OCI-M2 (cell line): ENCODE measurements around the gene TRERF1.
"Not testable (repeated sequence)": the region's sequence is repeated elsewhere in the genome, so short reads cannot be mapped to it uniquely, and the experiment has no call there.

Experiments used
- DNase-seq: peaks from one replicate; lab custom pipeline; 2025; ENCODE audit not compliant: unreplicated experiment; lab: John Stamatoyannopoulos, UW

Gene TRERF1

DNA sequence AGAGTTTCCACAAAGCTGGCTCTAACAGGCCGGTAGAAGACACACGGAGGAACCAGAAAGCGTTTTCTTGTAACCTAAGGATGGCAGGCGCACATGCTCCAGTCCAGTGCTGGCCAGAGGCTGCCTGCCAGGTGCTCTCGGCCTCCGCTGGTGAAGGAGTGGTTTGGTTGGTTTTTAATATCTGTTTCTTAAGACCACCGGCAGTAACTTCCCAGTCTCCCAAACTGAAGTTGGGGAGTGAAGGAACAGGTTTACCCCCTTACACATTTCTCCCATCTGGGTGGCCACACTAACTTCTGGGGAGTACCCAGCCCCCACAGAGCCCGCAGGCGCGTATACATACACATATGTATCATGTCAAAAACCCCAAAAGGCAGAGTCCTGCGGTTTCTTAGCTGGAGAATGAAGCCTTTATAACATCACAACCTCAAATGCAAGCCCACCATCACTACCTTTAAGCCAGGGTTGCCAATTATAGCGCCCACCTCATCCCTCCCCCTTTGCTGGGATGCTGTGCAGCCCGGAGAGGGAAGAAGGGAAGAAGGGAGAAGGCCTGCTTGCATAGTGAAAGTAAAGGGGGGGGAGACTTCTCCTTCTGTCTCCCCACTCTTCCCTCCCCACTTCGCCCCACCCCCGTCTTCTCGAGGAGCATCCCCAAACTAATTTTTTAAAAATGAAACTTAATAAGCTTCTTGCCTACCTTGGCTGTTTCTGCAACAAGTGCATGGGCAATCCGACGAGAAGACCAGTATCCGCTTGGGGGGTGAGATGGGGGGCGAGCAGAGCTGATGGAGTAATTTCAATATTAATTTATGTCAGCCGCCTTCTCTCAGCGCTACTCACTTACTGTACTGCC is 1.0 kb downstream of the TRERF1 start:
- no peak for DNase-seq

DNA sequence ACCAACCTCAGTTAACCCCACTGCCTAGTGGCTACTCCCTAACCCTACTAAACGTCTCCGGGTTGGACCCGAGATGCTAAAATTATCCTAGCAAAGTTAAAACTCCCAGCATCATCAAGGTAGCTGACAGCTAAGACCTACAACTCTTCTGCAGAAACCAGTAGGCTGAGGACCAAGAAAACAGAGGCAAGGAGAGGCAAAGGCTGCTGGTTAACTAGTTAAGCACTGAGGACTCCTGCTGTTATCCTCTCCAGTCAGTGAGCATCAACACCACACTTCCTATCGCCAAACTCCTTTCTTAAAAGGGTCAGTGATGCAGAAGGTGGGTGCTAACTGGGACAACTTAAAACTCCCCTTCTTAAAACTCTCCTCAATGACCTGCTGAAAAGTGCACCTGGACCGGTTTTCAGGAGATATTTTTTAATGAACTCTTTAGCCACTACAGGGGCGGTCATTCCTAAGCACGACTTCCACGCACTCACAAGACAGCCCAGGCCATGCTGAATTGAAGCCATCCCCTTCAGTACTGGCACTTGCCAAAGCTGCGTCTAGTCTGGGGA is 1.7 kb downstream of the TRERF1 start:
- DNase-seq, result no peak

DNA sequence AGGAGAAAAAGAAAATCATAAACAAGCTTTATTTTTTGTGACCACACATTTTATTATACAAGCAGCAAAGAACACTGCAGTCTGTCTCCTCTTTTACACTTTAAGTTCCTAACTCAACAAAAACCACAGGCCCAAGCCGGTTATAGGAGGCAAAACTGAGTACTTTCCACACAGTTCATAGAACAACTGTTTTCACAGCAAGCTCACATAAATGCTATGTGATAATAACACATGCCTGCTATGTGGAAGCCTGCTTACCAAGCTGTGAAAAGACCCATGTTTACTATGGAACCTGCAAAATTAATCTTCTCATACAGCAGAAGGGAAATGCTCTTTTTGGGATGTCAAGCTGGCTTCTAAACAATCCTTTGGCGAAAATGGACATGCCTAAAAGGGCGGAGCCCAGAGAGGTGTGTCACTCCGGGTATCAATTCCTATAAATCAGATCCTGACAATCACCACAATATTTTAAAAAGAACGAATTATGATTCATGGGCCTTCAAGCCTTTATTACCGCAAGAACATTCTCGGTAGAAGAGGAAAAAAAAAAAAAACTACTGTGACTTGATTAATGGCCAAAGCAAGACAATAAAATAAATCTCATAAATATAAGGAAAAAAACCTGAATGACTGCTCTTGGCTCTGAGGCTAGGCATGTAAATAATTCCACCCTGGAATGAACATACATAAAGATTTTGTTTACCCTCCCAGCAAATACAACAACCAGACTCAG is 2.6 kb downstream of the TRERF1 start:
- DNase-seq, result no peak

DNA sequence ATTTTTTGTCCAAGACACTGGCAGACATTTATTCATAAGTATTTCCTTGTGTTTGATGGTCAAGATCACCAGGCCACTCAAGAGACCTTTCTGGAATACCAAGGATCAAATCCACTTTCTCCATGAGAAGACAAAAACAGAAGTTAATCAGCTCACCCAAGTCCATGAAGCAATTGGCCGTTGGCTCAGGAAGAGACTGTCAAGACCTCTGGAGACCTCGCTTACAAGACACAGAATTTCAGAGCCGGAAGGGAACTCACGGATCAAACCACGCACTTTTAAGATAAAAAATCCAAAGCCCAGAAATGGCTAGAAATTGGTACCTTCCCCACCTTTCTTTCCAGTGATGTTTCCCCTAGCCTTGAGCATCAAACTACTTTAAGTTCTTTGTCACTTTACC is 3.3 kb downstream of the TRERF1 start:
- DNase-seq, result no peak

DNA sequence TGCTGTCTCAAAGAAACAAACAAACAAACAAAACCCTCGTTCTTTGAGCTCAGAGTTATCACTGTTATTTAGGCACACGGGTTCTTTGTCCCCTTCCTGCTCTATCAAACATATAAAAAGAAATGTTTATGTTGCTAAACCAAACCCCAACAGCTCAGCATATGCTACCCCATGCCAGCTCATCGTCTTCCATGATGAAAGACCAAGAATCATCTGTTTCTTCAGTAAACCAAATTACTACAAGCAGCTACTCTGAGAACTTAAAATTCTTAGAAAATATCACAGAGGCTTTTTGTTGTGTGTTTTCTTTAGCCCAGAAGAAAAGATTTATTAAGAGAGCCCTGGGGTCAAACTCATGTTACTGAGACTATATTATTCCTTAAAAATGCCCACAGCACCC is 4.7 kb downstream of the TRERF1 start:
- DNase-seq, result no peak

DNA sequence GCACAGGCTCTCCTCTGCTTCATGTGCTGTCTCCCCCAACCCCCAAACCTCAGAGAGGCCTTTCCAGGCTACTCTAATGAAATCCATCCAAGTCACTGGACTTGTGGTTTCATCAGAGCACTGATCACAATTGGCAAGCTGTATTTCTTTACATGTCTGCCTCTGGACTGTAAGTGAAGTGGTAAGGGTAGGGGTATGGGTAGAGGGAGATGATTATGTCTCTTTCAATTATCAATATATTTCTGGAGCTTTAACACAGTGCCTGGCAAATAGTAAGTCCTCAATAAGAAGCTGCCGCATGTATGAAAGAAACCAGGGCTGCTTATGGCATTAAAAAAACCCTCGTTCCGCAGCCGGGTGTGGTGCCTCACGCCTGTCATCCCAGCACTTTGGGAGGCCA is 5.4 kb downstream of the TRERF1 start:
- no peak for DNase-seq

DNA sequence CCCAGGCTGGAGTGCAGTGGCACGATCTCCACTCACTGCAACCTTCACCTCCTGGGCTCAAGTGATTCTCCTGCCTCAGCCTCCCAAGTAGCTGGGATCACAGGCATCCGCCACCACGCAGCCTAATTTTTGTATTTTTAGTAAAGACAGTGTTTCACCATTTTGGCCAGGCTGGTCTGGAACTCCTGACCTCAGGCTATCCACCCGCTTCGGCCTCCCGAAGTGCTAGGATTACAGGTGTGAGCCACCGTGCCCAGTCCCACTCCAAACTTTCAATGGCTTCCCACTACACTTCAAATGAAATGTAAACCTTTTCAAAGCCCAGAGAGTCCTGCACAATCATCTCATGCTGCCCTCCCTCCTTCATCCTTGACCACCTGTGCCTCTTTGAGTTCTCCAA is 5.8 kb downstream of the TRERF1 start:
- DNase-seq, result not testable (repeated sequence)

DNA sequence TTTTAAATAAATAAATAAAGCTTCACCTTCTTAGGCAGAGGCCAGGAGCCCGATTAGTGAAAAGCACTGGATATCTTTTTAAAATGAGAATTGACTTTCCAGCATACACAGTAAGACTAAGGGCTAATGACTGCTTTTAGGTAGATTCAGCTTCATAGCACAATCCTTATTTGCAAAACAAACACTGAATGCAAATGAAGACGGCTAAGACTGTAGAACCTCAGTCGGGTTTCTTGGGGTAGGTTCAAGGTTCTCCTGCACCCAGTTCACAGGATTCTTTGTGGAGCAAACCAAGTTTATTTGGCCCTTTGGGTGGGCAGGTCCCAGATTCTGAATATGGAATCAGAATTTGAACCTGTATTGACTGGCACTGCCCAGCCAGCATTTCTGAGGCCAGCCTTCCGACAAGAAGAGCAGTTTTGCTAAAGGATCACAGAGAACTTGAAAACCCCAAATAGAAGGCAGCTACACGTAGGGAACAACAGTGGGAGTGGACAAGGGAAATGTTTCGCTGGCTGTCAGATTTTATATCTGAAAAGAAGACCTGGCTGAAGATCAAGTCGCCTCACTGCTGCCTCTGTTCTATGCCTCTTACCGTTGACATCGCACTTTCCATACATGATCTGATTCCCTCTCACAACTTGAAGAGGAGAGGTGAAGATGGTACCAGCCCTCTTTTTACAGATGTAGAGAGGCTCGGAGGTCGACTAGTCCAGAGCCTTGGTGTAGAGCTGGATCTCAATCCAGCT is 8.2 kb downstream of the TRERF1 start:
- DNase-seq, result no peak

DNA sequence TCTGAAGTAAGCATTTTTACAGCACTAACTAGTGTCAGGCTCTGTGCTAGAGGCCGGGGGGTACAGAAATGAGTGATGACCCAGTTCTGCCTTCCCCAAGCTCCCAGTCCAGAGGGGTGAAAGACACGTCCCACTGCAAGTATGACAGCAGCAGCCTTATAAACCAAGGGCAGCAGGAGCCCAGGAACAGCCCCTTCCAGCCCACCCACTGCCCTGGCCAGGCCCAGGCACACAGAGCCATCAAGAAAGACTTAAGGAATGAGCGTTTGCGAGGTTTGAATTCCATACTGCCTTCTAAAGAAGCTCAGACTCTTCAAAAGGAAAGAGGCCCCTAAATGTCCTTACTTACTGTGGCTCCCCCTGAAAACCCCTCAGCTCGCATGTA is 10.0 kb downstream of the TRERF1 start:
- no peak for DNase-seq

DNA sequence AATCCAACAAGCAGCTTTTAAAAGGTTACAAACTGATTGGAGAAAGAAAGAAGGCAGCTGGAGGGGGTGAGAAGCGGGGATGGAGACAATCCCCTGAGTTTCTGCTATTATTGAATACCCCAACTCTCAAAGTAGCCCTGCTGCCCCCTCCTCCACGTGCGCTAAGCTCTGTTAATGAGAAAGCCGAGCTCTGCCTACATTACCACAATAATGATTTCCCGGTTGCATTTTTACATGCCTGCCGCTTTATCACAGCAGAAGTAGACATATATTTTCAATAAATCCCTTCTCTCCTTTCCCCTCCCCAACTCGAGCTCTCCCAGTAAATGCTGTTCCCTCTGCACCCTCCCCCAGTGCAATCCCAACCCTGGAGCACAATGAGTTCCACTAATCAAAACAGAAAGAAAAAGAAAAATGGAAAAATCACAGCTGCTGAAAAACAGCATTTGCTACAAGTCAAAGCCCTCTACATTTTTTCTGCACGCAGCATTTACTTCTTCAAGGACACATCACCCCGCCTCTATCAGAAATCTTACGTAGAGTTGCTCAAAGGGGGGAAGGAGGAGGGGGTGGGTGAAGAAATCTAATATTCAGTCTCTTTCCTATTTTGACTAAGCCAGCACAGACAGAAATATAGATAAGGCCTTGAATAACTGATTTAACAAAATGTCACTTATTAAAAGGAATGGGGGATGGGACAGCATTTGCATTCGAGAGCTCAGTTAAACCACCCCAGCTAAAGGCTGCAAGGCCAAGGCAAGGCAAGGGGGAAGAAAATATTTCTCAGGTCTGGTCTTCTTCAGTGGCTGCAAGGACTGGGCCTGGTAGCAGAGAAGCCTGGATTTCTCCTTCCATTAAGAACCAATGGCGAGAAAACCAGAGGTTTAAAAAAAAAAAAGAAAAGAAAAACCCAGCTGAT is 10.7 kb downstream of the TRERF1 start:
- no peak for DNase-seq

DNA sequence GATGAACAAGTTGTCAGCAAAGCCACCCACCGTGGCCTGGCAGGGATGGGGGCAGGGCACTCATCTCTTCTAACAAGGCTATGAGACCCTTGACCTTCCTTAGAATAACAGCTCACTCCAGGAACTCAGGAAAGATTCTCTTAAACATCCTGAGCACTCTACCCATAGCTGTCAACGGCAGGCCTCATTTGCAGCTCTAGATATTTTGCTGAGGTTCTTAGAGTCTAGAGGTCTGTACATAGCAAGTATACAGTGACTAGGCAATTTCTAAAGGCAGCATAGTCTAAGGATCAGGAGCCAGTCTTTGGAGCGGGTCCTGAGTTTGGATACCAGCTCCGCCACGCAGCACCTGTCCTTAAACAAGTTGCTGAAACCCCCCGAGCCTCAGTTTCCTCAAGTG is 11.7 kb downstream of the TRERF1 start:
- DNase-seq, result no peak

DNA sequence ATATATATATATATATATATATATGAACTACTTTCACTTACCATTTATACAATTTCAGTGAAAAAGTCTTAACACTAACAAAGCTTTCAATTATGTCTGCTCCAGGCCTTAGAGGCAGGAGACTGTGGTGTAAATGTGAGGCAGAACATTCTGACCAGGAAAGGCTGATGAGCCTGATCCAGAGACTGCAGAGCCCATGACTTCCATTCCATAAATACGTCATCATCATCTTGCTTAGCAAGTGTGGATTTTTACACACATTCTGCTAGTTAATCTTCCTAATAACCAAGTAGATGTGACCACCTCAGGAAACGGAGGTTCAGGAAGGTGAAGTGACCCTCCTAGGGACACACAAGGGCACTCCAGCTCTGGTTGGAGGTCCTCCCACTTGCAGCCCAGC is 14.9 kb downstream of the TRERF1 start:
- no peak for DNase-seq

DNA sequence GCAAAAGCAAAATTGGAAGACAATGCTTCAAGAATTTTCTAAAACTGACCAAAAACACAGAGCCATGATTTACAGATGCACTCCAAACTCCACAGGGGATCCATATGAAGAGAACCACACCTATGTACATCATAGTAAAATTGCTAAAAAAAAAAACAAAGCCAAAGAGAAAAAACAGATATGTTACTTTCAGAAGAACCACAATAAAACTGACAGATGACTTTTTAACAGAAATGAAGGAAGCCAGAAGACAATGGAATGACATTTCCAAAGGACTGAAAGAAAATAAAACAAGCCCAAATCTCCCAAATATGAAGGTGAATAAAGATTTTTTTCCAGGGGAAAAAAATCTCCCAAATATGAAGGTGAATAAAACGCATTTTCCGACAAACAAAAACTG is 17.5 kb downstream of the TRERF1 start:
- no peak for DNase-seq

DNA sequence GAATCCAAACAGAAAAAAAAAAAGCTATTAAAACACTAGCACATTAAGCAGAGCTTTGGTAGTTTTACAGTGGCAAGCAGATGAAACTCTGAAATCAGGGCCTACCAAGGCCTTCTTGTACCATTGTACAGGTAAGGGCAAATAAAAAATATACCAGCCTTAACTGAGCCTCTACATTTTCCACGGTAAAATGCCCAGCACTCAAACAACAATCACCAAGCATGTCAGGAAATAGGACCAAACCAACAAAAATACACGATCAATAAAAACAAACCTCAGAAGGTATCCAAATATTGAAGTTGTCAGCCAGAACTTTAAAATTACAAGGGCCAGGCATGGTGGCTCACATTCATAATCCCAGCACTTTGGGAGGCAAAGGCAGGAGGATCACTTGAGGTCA is 18.3 kb downstream of the TRERF1 start:
- DNase-seq, result no peak

DNA sequence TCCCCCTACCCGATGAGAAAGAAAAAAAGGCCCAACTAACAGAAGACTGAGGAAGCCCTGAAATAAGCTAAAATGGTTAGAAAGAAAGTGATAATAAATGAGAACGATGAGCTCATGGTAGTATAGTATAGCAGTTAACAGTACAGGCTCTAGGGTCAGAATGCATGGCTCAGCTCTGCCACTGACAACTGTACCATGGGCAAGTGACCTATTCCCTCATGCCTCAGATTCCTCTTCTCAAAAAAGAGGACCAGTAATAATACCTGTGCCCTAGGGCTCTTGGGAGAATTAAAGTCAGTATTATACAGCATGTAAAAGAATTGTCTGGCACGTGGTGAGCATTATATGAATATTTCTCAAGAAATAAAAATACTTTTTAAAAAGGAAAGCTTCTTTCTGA is 19.8 kb downstream of the TRERF1 start:
- no peak for DNase-seq

DNA sequence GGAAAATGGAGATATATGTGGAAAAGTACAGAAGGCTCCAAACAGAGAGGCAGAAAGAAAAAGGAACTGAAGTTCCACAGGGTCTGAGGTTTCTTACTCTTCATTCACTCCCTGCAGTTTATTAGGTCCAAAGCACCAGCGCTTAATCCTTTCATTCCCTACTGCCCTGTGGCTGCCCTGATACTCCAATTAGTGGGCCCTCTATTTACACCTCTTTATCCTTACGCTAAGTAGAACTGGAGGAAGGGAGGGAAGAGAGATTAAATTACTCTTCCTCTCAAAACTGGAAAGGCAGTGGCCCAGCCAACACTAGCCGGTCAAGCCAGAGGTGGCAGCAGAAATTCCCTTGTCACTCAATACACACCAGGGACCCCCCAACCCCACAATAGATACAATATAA is 20.4 kb downstream of the TRERF1 start:
- no peak for DNase-seq

DNA sequence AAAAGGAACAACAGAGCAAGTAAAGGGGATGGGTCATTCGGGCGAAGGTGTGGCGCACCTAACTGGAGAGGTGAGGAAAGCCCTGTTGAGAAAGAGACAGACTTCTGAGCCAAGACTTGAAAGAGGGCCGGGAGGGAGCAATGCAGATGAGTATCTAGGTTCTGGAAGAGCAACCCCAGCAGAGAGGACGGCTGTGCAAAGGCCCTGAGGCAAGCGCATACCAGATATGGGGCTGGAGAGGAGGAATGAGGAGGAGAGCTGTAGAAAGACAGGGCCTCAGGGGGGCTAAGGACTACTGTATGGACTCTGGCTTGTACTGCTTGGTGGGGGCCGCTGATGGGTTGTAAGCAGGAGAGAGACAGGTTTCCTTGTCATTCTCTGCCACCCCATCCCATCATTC is 21.9 kb downstream of the TRERF1 start:
- DNase-seq, result no peak

DNA sequence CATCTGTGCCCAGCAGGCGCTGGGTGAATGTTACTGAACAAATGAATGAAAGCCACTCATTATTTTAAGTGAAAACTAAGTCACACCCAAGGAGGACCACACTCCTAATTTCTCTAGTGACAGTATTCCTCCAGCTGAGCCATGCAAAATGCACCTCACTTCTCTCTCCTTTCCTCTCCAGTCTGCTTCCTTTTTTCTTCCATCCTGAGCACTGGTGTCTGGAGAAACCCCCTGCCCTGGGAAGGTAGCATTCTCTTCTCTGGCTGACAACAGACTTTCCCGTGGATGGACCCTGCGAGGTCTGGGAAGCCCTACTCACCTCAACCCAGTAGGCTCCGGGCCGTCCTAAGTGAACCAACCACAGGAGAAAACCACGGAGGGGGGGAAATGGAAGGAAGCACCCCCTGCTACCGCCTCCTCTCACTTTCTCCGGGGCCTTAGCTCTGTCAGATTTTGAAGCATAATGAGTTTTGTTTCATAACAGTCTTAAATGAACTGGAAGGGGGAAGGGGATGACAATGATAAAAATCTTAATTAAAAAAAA is 22.6 kb downstream of the TRERF1 start:
- no peak for DNase-seq

DNA sequence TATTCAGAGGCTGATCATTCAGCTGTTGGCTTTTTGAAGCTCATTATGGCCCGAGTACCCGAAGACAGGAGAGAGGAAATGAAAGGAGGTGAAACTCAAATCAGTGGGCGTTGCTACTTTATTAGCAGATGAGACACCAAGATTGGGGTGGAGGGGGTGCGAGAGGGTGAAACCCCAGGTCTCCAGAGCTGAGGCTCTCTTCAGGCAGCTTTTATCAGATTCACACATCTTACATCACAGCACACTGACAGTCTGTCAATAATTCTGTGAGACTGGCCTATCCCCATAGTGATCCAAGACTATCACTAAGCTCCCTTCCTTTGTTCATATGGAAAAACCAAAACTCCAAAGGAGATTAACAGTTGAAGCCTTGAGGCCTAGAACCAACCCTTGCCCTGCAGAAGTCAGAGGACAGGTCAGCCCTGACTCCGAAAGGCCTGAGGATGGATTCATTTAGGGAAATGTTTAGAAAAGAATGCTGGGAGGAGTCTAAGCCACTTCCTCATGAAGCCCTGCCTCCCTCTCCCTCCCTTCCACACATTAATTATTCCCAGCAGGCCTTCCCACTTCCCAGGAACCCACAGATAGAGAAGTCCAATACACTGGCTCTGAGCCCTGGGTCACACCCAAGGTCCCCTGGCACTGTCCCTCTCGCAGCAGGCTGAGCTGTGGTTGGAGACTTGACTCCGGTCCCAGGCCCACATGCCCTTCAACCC is 23.2 kb downstream of the TRERF1 start:
- DNase-seq, result no peak

DNA sequence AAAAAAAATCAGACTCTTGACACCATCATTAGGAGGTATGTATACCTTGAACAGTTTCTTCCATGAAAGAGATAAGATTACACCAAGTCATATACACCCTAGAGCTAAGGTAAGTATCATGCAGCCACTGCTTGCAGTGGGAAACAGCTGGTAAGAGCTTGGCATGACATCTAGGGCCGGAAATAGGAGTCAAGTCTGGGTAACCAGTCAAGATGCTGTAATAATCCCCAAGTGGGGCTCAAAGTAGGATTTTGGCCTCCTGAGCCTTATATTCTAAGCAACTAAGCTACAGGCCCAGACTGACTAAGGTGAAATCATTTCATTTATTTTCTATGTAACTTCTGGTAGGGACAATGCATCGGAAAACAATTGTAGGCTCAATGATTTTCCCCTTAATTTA is 23.9 kb downstream of the TRERF1 start:
- no peak for DNase-seq
